DND-41 (cell line): ENCODE data around the gene MYLK2.

Experiments
- ATAC-seq: fragments of 200-7000 bp; cut with Tn5 transposase; 3 replicates; pipeline ENCODE4 v1.9.1; 2021; ENCODE audit warnings: low read depth; ENCODE audit not compliant: insufficient read depth
- DNase-seq: peaks from one replicate; pipeline ENCODE4 v3.0.0-alpha.2; 2020
- H2AFZ ChIP-seq: 2 replicates; pipeline ENCODE4 v1.6.0; 2012; ENCODE audit warnings: low read depth, low read length
- H3K27ac ChIP-seq: 2 replicates; pipeline ENCODE4 v1.5.1; 2012; ENCODE audit warnings: low read length, inconsistent platforms
- H3K27me3 ChIP-seq: fragments of 200-600 bp; sonication (generic); 2 replicates; pipeline ENCODE4 v1.6.0; 2012; ENCODE audit warnings: low read length, mild to moderate bottlenecking, inconsistent platforms; ENCODE audit not compliant: insufficient read depth, poor library complexity
- H3K36me3 ChIP-seq: 2 replicates; pipeline ENCODE4 v1.5.1; 2012; ENCODE audit warnings: low read length, inconsistent platforms; ENCODE audit not compliant: insufficient read depth
- H3K4me1 ChIP-seq: 2 replicates; pipeline ENCODE4 v1.5.1; 2012; ENCODE audit warnings: mild to moderate bottlenecking, low read length; ENCODE audit not compliant: insufficient read depth
- H3K4me2 ChIP-seq: 2 replicates; pipeline ENCODE4 v1.6.0; 2012; ENCODE audit warnings: mild to moderate bottlenecking, moderate library complexity, low read length, inconsistent platforms; ENCODE audit not compliant: insufficient read depth
- H3K4me3 ChIP-seq, 2 experiments: fragments of 200-600 bp in 1 of 2; shearing (Covaris generic) in 1 of 2; 2 replicates each; pipeline ENCODE4 v1.5.1; 2012 to 2016; ENCODE audit warnings: inconsistent platforms in 2 of 2, low read length in 2 of 2, mild to moderate bottlenecking in 2 of 2, low read depth in 1 of 2, moderate library complexity in 1 of 2
- H3K79me2 ChIP-seq: 2 replicates; pipeline ENCODE4 v1.6.0; 2012; ENCODE audit warnings: low read length, inconsistent platforms; ENCODE audit not compliant: insufficient read depth
- H3K9ac ChIP-seq: 2 replicates; pipeline ENCODE4 v1.6.0; 2012; ENCODE audit warnings: low read depth, mild to moderate bottlenecking, inconsistent platforms, low read length, moderate library complexity
- H3K9me3 ChIP-seq: 2 replicates; pipeline ENCODE4 v1.5.1; 2012; ENCODE audit warnings: low read length, moderate library complexity, mild to moderate bottlenecking, inconsistent platforms; ENCODE audit not compliant: insufficient read depth, severe bottlenecking
- H4K20me1 ChIP-seq: 2 replicates; pipeline ENCODE4 v1.6.0; 2012; ENCODE audit warnings: low read length; ENCODE audit not compliant: insufficient read depth
- EZH2 ChIP-seq: IDR thresholded peaks from 3 replicates; pipeline ENCODE4 v1.6.1; 2012; ENCODE audit warnings: borderline replicate concordance, low read depth, mild to moderate bottlenecking, moderate library complexity, low read length, inconsistent platforms; ENCODE audit not compliant: severe bottlenecking
- TF ChIP-seq, protein P1 (sequence below): IDR thresholded peaks from 2 replicates; pipeline ENCODE4 v1.5.1; 2012; ENCODE audit warnings: borderline replicate concordance, low read length, moderate library complexity, mild to moderate bottlenecking; ENCODE audit not compliant: poor library complexity, severe bottlenecking; ENCODE audit errors: extremely low read depth

The MYLK2 gene

DNA sequence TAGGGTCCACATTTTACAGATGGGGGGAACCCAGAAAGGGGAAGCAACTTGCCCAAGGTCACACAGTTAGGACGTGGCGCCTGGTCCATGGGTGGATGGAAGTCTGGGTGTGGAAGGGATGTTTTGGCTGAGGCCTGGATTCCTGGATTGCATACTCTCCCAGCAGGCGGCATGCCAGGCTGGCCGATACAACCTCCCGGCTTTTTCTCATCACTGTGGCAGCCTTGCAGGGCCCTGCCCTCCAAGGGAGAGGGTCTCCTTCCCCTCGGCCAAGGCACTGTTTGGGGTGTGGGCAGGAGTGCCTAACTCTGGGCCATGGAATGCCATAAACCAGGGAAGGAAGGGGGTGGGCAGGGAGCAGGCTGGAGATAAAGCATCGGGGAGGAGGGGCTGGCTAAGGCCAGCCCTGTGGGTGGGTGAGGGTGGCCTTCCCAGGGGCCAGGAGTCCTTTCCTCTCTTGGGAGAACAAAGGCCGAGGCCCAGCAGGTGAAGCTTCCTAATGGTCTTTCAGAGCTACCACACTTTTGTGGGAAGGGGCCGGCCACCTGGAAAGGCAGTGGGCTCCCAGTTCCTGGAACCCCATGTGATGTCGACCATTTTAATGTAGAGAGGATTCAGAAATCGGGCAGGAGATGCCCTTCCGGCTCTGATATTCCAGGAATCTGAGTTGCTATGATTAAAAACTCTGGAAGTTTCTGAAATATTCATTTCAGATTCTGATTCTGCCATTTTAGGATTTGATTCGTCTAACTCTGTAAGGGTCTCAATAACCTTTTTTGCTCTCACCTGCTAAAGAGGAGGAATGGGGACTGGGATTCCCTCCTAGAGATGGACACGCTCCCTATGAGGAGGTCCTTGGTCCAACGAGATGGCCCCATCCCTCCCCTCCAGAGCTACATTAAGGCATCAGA lies 22.0 kb downstream of the MYLK2 start:
- H3K27ac ChIP-seq = no peak overlapping the region
- H3K79me2 ChIP-seq = no peaks in the 10 kb centered on the region
- no peak overlapping the region for H3K4me3 ChIP-seq
- DNase-seq (no peak), ATAC-seq (no peak)
- TF ChIP-seq, protein P1, sequence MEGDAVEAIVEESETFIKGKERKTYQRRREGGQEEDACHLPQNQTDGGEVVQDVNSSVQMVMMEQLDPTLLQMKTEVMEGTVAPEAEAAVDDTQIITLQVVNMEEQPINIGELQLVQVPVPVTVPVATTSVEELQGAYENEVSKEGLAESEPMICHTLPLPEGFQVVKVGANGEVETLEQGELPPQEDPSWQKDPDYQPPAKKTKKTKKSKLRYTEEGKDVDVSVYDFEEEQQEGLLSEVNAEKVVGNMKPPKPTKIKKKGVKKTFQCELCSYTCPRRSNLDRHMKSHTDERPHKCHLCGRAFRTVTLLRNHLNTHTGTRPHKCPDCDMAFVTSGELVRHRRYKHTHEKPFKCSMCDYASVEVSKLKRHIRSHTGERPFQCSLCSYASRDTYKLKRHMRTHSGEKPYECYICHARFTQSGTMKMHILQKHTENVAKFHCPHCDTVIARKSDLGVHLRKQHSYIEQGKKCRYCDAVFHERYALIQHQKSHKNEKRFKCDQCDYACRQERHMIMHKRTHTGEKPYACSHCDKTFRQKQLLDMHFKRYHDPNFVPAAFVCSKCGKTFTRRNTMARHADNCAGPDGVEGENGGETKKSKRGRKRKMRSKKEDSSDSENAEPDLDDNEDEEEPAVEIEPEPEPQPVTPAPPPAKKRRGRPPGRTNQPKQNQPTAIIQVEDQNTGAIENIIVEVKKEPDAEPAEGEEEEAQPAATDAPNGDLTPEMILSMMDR = no peak
- no peak for TF ChIP-seq EZH2
- H3K9ac ChIP-seq = no peak overlapping the region
- H3K4me1 ChIP-seq = peaks cover 2% of the 10 kb centered on the region; the same call in 1 of the 2 replicates
- H2AFZ ChIP-seq = no peak overlapping the region
- H3K4me2 ChIP-seq = no peak overlapping the region
- no peaks in the 10 kb centered on the region for H3K9me3 ChIP-seq
- no peaks in the 10 kb centered on the region for H3K27me3 ChIP-seq
- H4K20me1 ChIP-seq = peaks cover 7% of the 10 kb centered on the region
- no peaks in the 10 kb centered on the region for H3K36me3 ChIP-seq

- H2AFZ ChIP-seq = no peak overlapping the region
- TF ChIP-seq, protein P1 = no peak
- no peak for TF ChIP-seq EZH2
- no peak overlapping the region for H3K27ac ChIP-seq
- no peak for ATAC-seq
- no peaks in the 10 kb centered on the region for H3K4me1 ChIP-seq
- peaks cover 12% of the 10 kb centered on the region for H4K20me1 ChIP-seq
- no peak overlapping the region for H3K9ac ChIP-seq
- H3K79me2 ChIP-seq = no peaks in the 10 kb centered on the region
- no peaks in the 10 kb centered on the region for H3K9me3 ChIP-seq
- no peak overlapping the region for H3K4me3 ChIP-seq
- no peak for DNase-seq
- no peak overlapping the region for H3K4me2 ChIP-seq
- no peaks in the 10 kb centered on the region for H3K27me3 ChIP-seq
- no peaks in the 10 kb centered on the region for H3K36me3 ChIP-seq
Measured at GRCh38 chr20:31841928-31842327, 22.8 kb downstream of the MYLK2 start.

- Histone ChIP-seq H3K27ac (no peak overlapping the region), H3K79me2 (no peaks in the 10 kb centered on the region), H3K4me3 (no peak overlapping the region), H3K4me2 (no peak overlapping the region), H3K27me3 (no peaks in the 10 kb centered on the region), H3K36me3 (no peaks in the 10 kb centered on the region), H2AFZ (no peak overlapping the region), H3K4me1 (no peaks in the 10 kb centered on the region), H3K9me3 (no peaks in the 10 kb centered on the region), H3K9ac (no peak overlapping the region), H4K20me1 (peaks cover 6% of the 10 kb centered on the region)
- DNase-seq = no peak
- no peak for ATAC-seq
- TF ChIP-seq, protein P1 = no peak
- no peak for TF ChIP-seq EZH2
Measured at GRCh38 chr20:31842471-31843157, 23.5 kb downstream of the MYLK2 start.
